Activated CD4-positive, CD25-positive, alpha-beta regulatory T cell treated with anti-CD3 and anti-CD28 coated beads, Interleukin-2, amount 50 U/mL, for 24 hours (primary cell): Measurements from ENCODE around the gene TMBIM1.
"Not testable (repeated sequence)": the region's sequence is repeated elsewhere in the genome, so short reads cannot be mapped to it uniquely, and the experiment has no call there.

Experiments used
- ATAC-seq, 2 donors: fragments of 150-1000 bp; cut with Tn5 transposase; one replicate each; pipeline ENCODE4 v1.10.0; 2021; ENCODE audit warnings: mild to moderate bottlenecking in 1 of 2, moderate library complexity in 1 of 2

TMBIM1 gene

GRCh38 chr2:218291318-218292047 is 820 bp downstream of the TMBIM1 start:
- no peak for ATAC-seq

GRCh38 chr2:218290316-218291261 is 1.7 kb downstream of the TMBIM1 start:
- ATAC-seq: no peak

- no peak for ATAC-seq
Measured at GRCh38 chr2:218289639-218290315, 2.5 kb downstream of the TMBIM1 start.

- ATAC-seq: peak; percentile 64 to 67
Measured at GRCh38 chr2:218286570-218287459, 5.5 kb downstream of the TMBIM1 start.

- ATAC-seq: no peak
Measured at GRCh38 chr2:218285604-218286003, 6.7 kb downstream of the TMBIM1 start.

- peak; percentile 69 to 71 for ATAC-seq
Measured at GRCh38 chr2:218284106-218284811, 8.0 kb downstream of the TMBIM1 start.

GRCh38 chr2:218282173-218282991 is 9.9 kb downstream of the TMBIM1 start:
- no peak for ATAC-seq

GRCh38 chr2:218281449-218281848 is 10.9 kb downstream of the TMBIM1 start:
- ATAC-seq: no peak

- ATAC-seq: no peak
Measured at GRCh38 chr2:218280260-218280870, 11.9 kb downstream of the TMBIM1 start.

- ATAC-seq: no peak
Measured at GRCh38 chr2:218278531-218279360, 13.6 kb downstream of the TMBIM1 start.

GRCh38 chr2:218277921-218278320 is 14.4 kb downstream of the TMBIM1 start:
- ATAC-seq: no peak

GRCh38 chr2:218276986-218277755 is 15.1 kb downstream of the TMBIM1 start:
- ATAC-seq: no peak

- ATAC-seq: no peak
Measured at GRCh38 chr2:218275371-218276072, 16.8 kb downstream of the TMBIM1 start.

- no peak for ATAC-seq
Measured at GRCh38 chr2:218274586-218274985, 17.7 kb downstream of the TMBIM1 start.

GRCh38 chr2:218273908-218274249 is 18.4 kb downstream of the TMBIM1 start:
- no peak for ATAC-seq

- ATAC-seq: not testable (repeated sequence)
Measured at GRCh38 chr2:218273214-218273907, 18.9 kb downstream of the TMBIM1 start.
